Measurements from ENCODE around the gene MTR.

GRCh38 chr1:236917448-236917847 is 122.4 kb downstream of the MTR start:
- TF ChIP-seq FOXJ3 (CRISPR knock-in tag; IDR thresholded peaks at IDR 0.05) (no peak), POLR2AphosphoS2 (IDR thresholded peaks at IDR 0.05; ENCODE audit: low read length) (no peak), TCF7L2 (IDR thresholded peaks at IDR 0.05; ENCODE audit: low read depth, low read length) (no peak), ZNF311 (CRISPR knock-in tag; IDR thresholded peaks at IDR 0.05) (no peak), ZNF561 (CRISPR knock-in tag; conservative IDR thresholded peaks at IDR 0.05) (no peak), SP2 (IDR thresholded peaks at IDR 0.05; ENCODE audit: extremely low read depth, low read depth, low read length, poor library complexity, severe bottlenecking) (no peak), SMAD3 (CRISPR knock-in tag; conservative IDR thresholded peaks at IDR 0.05) (no peak), SIRT6 (IDR thresholded peaks at IDR 0.05; ENCODE audit: low read depth, low read length) (no peak), ZBTB40 (IDR thresholded peaks at IDR 0.05) (no peak), ZBTB40 (CRISPR knock-in tag; IDR thresholded peaks at IDR 0.05) (no peak), RFX1 (IDR thresholded peaks at IDR 0.05) (no peak), BMI1 (IDR thresholded peaks at IDR 0.05; ENCODE audit: low read length) (no peak)
- TF ChIP-seq, protein P1, sequence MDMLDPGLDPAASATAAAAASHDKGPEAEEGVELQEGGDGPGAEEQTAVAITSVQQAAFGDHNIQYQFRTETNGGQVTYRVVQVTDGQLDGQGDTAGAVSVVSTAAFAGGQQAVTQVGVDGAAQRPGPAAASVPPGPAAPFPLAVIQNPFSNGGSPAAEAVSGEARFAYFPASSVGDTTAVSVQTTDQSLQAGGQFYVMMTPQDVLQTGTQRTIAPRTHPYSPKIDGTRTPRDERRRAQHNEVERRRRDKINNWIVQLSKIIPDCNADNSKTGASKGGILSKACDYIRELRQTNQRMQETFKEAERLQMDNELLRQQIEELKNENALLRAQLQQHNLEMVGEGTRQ (CRISPR knock-in tag; IDR thresholded peaks at IDR 0.05) = no peak
- TF ChIP-seq, protein P2, sequence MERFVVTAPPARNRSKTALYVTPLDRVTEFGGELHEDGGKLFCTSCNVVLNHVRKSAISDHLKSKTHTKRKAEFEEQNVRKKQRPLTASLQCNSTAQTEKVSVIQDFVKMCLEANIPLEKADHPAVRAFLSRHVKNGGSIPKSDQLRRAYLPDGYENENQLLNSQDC (CRISPR knock-in tag; IDR thresholded peaks at IDR 0.05) = no peak

All from K562 (cell line).